Measurements from ENCODE around the gene KLHL29. TPM values are rescaled to one million over a fixed set of nuclear protein-coding genes. Genes with fewer than 3 reads are reported as not detected.

KLHL29 gene
- total RNA-seq, 1 donor from 2014 or later, result 17.5 TPM

- H3K4me3 Mint-ChIP-seq (ENCODE audit: unreplicated experiment), result no peak overlapping the region
- H3K27ac Mint-ChIP-seq (ENCODE audit: unreplicated experiment), result no peak overlapping the region
- peaks cover 8% of the 10 kb centered on the region for H3K27me3 Mint-ChIP-seq (ENCODE audit: unreplicated experiment)
- H3K36me3 Mint-ChIP-seq (ENCODE audit: low read depth, unreplicated experiment), result peaks cover 9% of the 10 kb centered on the region
- no peak for DNase-seq (ENCODE audit: low spot score)
- H3K4me1 Mint-ChIP-seq (ENCODE audit: unreplicated experiment), result peaks cover 16% of the 10 kb centered on the region
- no peaks in the 10 kb centered on the region for H3K9me3 Mint-ChIP-seq (ENCODE audit: unreplicated experiment)
- TF ChIP-seq CTCF (IDR thresholded peaks at IDR 0.05; ENCODE audit: unreplicated experiment), result no peak
Observed at GRCh38 chr2:23413641-23414040, 28.7 kb downstream of the KLHL29 start.

GRCh38 chr2:23414106-23414505 is 29.1 kb downstream of the KLHL29 start:
- DNase-seq (ENCODE audit: low spot score), result no peak
- Mint-ChIP-seq H3K4me3 (ENCODE audit: unreplicated experiment) (no peak overlapping the region), H3K27me3 (ENCODE audit: unreplicated experiment) (peaks cover 8% of the 10 kb centered on the region), H3K9me3 (ENCODE audit: unreplicated experiment) (no peaks in the 10 kb centered on the region), H3K27ac (ENCODE audit: unreplicated experiment) (no peak overlapping the region), H3K4me1 (ENCODE audit: unreplicated experiment) (peaks cover 16% of the 10 kb centered on the region), H3K36me3 (ENCODE audit: low read depth, unreplicated experiment) (peaks cover 9% of the 10 kb centered on the region)
- no peak for TF ChIP-seq CTCF (IDR thresholded peaks at IDR 0.05; ENCODE audit: unreplicated experiment)

- Mint-ChIP-seq H3K4me1 (ENCODE audit: unreplicated experiment) (peaks cover 16% of the 10 kb centered on the region), H3K27ac (ENCODE audit: unreplicated experiment) (no peak overlapping the region), H3K9me3 (ENCODE audit: unreplicated experiment) (no peaks in the 10 kb centered on the region), H3K4me3 (ENCODE audit: unreplicated experiment) (no peak overlapping the region), H3K36me3 (ENCODE audit: low read depth, unreplicated experiment) (peaks cover 9% of the 10 kb centered on the region), H3K27me3 (ENCODE audit: unreplicated experiment) (peaks cover 8% of the 10 kb centered on the region)
- DNase-seq (ENCODE audit: low spot score), result no peak
- no peak for TF ChIP-seq CTCF (IDR thresholded peaks at IDR 0.05; ENCODE audit: unreplicated experiment)
Observed at GRCh38 chr2:23414871-23415270, 29.9 kb downstream of the KLHL29 start.

GRCh38 chr2:23417310-23417709 is 32.3 kb downstream of the KLHL29 start:
- no peak for TF ChIP-seq CTCF (IDR thresholded peaks at IDR 0.05; ENCODE audit: unreplicated experiment)
- H3K4me3 Mint-ChIP-seq (ENCODE audit: unreplicated experiment), result no peak overlapping the region
- peaks cover 4% of the 10 kb centered on the region for H3K36me3 Mint-ChIP-seq (ENCODE audit: low read depth, unreplicated experiment)
- H3K4me1 Mint-ChIP-seq (ENCODE audit: unreplicated experiment), result peaks cover 7% of the 10 kb centered on the region
- DNase-seq (ENCODE audit: low spot score), result no peak
- H3K9me3 Mint-ChIP-seq (ENCODE audit: unreplicated experiment), result no peaks in the 10 kb centered on the region
- no peak overlapping the region for H3K27ac Mint-ChIP-seq (ENCODE audit: unreplicated experiment)
- H3K27me3 Mint-ChIP-seq (ENCODE audit: unreplicated experiment), result peaks cover 8% of the 10 kb centered on the region

GRCh38 chr2:23418056-23418455 is 33.1 kb downstream of the KLHL29 start:
- Mint-ChIP-seq H3K9me3 (ENCODE audit: unreplicated experiment) (no peaks in the 10 kb centered on the region), H3K4me3 (ENCODE audit: unreplicated experiment) (no peak overlapping the region), H3K36me3 (ENCODE audit: low read depth, unreplicated experiment) (peaks cover 4% of the 10 kb centered on the region), H3K4me1 (ENCODE audit: unreplicated experiment) (peaks cover 7% of the 10 kb centered on the region), H3K27me3 (ENCODE audit: unreplicated experiment) (peaks cover 8% of the 10 kb centered on the region), H3K27ac (ENCODE audit: unreplicated experiment) (no peak overlapping the region)
- TF ChIP-seq CTCF (IDR thresholded peaks at IDR 0.05; ENCODE audit: unreplicated experiment), result no peak
- DNase-seq (ENCODE audit: low spot score), result no peak

All from endothelial cell (in vitro differentiated cells).